Upper lobe of right lung (tissue), 1 donor: Measurements from ENCODE around the gene TAF13. TPM values are rescaled to one million over a fixed set of nuclear protein-coding genes. Genes with fewer than 3 reads are reported as not detected.
A peak's percentile ranks its signal among the peaks of the same experiment; 100 is the strongest.

Experiments used
- ATAC-seq: fragments of 200-7000 bp; cut with Tn5 transposase; one replicate; pipeline ENCODE4 v1.9.1; 2020; ENCODE audit warnings: mild to moderate bottlenecking, moderate library complexity
- DNase-seq: peaks from one replicate; pipeline ENCODE4 v3.0.0-alpha.2; 2020
- H3K27ac ChIP-seq: fragments of 200-600 bp; one replicate; pipeline ENCODE4 v1.8.0; 2022
- H3K27me3 ChIP-seq: fragments of 200-600 bp; one replicate; pipeline ENCODE4 v1.8.0; 2022; ENCODE audit warnings: mild to moderate bottlenecking
- H3K36me3 ChIP-seq: fragments of 200-600 bp; one replicate; pipeline ENCODE4 v1.8.0; 2022
- H3K4me1 ChIP-seq: fragments of 200-600 bp; one replicate; pipeline ENCODE4 v1.8.0; 2022
- H3K4me3 ChIP-seq: fragments of 200-600 bp; one replicate; pipeline ENCODE4 v1.8.0; 2022; ENCODE audit warnings: mild to moderate bottlenecking
- H3K9me3 ChIP-seq: fragments of 200-600 bp; one replicate; pipeline ENCODE4 v1.8.0; 2022
- intact Hi-C: fragments of 100-400 bp; cut with DNase I; formaldehyde crosslinking; loops from one replicate; pipeline ENCODE4 v1.11.0; 2022
- total RNA-seq: library from RNA; stranded (reverse); fragmentation: NEBNext Ultra II Directional; extraction: Animal tissue kit (Norgen Biotek cat#: 25700); gene quantifications from one replicate; pipeline ENCODE4 v1.2.1, GENCODE V29; 2021
- TF ChIP-seq, protein P1 (sequence below): fragments of 200-600 bp; IDR thresholded peaks from one replicate; pipeline ENCODE4 v1.8.0; 2022; ENCODE audit warnings: antibody characterized with exemption
- donor health status: DM: no; HTN: yes; CAD: no; lungs with severe emphysema.

TAF13 gene
- total RNA-seq, 1 donor from 2014 or later, result 41.1 TPM

DNA sequence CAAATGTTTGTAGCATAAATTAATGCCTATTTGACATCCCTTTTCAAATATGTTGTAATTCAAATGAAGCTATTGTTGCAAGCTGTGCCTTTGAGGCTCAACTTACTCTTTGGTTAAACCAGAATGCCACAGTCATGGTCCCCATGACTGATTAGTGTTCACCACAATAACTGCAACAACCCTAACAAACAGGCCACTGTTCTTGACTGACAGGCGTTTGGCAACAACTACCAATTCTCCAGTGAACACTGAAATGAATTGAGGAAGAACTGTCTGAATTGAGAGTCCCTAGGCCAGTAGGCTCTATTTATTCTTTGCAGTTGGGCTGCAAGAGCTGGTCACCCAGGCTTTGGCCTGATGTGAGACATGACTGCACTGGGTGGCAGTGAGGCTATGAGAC, 8.1 kb upstream of the TAF13 start:
- no peaks in the 10 kb centered on the region for H3K4me1 ChIP-seq
- no peak overlapping the region for H3K4me3 ChIP-seq
- TF ChIP-seq, protein P1, sequence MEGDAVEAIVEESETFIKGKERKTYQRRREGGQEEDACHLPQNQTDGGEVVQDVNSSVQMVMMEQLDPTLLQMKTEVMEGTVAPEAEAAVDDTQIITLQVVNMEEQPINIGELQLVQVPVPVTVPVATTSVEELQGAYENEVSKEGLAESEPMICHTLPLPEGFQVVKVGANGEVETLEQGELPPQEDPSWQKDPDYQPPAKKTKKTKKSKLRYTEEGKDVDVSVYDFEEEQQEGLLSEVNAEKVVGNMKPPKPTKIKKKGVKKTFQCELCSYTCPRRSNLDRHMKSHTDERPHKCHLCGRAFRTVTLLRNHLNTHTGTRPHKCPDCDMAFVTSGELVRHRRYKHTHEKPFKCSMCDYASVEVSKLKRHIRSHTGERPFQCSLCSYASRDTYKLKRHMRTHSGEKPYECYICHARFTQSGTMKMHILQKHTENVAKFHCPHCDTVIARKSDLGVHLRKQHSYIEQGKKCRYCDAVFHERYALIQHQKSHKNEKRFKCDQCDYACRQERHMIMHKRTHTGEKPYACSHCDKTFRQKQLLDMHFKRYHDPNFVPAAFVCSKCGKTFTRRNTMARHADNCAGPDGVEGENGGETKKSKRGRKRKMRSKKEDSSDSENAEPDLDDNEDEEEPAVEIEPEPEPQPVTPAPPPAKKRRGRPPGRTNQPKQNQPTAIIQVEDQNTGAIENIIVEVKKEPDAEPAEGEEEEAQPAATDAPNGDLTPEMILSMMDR, result no peak
- no peak for DNase-seq
- H3K27me3 ChIP-seq, result no peaks in the 10 kb centered on the region
- H3K36me3 ChIP-seq, result no peaks in the 10 kb centered on the region
- ATAC-seq, result no peak
- H3K27ac ChIP-seq, result no peak overlapping the region
- no peaks in the 10 kb centered on the region for H3K9me3 ChIP-seq
- intact Hi-C loops, result no loop called here

DNA sequence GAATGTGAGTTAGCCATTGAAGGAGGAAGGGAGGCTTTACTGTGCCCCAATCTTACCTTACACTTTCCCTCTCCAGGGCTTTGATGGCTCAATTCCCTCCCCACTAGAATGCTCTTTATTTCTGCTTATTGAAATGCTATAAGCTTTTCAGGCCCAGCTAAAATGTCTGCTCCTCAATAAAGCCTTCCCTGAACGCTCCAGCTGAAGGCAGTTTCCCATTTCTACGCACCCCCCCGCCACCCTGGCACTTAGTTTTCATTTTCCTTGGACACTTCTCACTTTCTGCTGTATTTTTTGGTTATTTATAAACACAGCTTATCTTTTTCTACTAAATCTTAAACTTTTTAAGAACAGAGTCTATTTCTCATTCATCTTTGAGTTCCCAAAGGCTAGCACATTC, 7.7 kb upstream of the TAF13 start:
- no peaks in the 10 kb centered on the region for H3K36me3 ChIP-seq
- no peaks in the 10 kb centered on the region for H3K4me1 ChIP-seq
- no peaks in the 10 kb centered on the region for H3K27me3 ChIP-seq
- ATAC-seq, result no peak
- DNase-seq, result no peak
- H3K27ac ChIP-seq, result no peak overlapping the region
- no peaks in the 10 kb centered on the region for H3K9me3 ChIP-seq
- intact Hi-C loops, result no loop called here
- H3K4me3 ChIP-seq, result no peak overlapping the region
- TF ChIP-seq, protein P1, result no peak

DNA sequence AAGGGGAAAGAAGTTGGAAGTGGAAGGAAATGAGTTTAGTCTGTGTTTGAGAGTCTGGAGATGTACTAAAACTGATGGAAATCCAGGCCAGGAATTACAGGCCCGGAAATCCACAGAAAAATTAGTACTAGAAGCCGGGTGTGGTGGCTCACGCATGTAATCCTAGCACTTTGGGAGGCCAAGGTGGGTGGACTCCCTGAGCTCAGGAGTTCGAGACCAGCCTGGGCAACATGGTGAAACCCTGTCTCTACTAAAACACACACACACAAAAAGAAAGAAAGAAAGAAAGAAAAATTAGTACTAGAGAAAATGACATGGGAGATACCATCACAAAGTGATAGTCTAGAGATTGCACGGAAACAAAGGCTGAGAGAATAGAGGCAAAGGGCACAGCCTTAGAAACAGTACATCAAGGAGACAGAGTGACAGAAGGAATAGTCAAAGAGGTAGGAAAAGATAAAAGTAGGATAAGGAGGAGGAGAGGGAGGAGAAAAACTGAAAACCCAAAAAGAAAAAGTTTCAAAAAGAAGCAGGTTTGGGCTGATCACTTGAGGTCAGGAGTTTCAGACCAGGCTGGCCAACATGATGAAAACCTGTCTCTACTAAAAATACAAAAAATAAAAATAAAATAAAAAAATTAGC, 4.8 kb upstream of the TAF13 start:
- ATAC-seq (no peak), DNase-seq (no peak)
- Histone ChIP-seq H3K9me3 (no peaks in the 10 kb centered on the region), H3K4me1 (no peaks in the 10 kb centered on the region), H3K27me3 (no peaks in the 10 kb centered on the region), H3K4me3 (no peak overlapping the region), H3K36me3 (no peaks in the 10 kb centered on the region), H3K27ac (peak overlapping the region; percentile 42)
- intact Hi-C loops, result no loop called here
- TF ChIP-seq, protein P1, result no peak

DNA sequence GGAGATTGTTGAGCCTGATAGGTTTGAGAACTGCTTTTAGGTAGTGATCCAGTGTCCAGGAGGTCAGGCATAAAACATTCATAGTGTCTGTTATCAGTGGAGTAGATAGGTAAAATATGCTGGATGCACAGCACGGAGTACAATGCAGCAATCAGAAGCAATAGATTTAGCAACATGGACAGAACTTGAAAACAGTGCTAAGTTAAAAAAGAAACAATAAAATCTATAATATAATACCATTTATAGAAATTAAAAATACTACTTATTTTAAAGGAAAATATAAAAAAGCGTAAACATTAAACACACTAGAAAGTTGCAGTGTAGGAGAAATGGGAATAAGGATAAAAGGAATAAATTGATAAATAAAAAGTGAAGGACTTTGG, 3.4 kb upstream of the TAF13 start:
- Histone ChIP-seq H3K9me3 (no peaks in the 10 kb centered on the region), H3K4me3 (no peak overlapping the region), H3K4me1 (peaks cover 8% of the 10 kb centered on the region), H3K27ac (peak overlapping the region; percentile 42), H3K27me3 (no peaks in the 10 kb centered on the region), H3K36me3 (no peaks in the 10 kb centered on the region)
- no peak for ATAC-seq
- no peak for DNase-seq
- TF ChIP-seq, protein P1, result no peak
- intact Hi-C loops, result no loop called here

DNA sequence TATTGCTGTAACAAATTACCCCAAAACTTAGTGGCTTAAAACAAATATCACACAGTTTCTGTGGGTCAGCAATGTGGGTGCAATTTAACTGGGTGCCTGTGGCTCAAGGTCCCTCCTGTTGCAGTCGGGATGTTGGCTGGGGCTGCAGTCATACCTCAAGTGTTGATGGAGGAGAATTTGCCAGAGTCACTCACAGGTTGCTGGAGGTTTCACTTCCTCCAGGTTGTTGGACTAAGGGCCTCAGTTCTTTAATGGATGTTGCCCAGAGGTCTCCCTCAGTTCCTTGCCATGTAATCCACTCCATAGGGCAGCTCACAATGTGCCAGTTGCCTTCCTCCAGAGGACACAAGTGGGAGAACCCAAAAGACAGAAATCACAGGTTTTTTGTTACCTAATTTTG, 2.5 kb upstream of the TAF13 start:
- DNase-seq (no peak), ATAC-seq (no peak)
- no peaks in the 10 kb centered on the region for H3K9me3 ChIP-seq
- TF ChIP-seq, protein P1, result no peak
- intact Hi-C loops, result no loop called here
- H3K4me1 ChIP-seq, result peaks cover 8% of the 10 kb centered on the region
- no peak overlapping the region for H3K27ac ChIP-seq
- no peaks in the 10 kb centered on the region for H3K36me3 ChIP-seq
- no peak overlapping the region for H3K4me3 ChIP-seq
- no peaks in the 10 kb centered on the region for H3K27me3 ChIP-seq

DNA sequence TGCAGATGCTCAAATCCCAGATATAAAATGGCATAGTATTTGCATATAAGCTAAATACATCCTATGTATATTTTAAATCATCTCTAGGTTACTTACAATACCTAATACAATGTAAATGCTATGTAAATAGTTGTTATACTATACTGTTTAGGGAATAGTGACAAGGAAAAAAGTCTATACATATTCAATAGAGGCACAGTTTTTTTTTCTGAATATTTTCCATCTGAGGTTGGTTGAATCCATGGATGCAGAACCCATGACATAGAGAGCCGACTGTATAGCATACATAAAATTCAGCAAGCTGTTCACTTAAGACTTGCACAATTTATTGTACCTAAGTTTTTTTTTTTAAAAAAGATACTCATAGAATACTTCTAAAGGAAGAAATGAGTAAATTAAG, 6.5 kb downstream of the TAF13 start:
- intact Hi-C loops, result no loop called here
- H3K9me3 ChIP-seq, result no peaks in the 10 kb centered on the region
- TF ChIP-seq, protein P1, result no peak
- peaks cover under 1% of the 10 kb centered on the region for H3K4me1 ChIP-seq
- no peak overlapping the region for H3K27ac ChIP-seq
- peaks cover 55% of the 10 kb centered on the region for H3K36me3 ChIP-seq
- H3K4me3 ChIP-seq, result no peak overlapping the region
- ATAC-seq (no peak), DNase-seq (no peak)
- H3K27me3 ChIP-seq, result no peaks in the 10 kb centered on the region
